Endometrial microvascular endothelial cells (primary cell): Measurements from ENCODE around the gene TMEM161A. TPM values are rescaled to one million over a fixed set of nuclear protein-coding genes. Genes with fewer than 3 reads are reported as not detected.
"Not testable (repeated sequence)": the region's sequence is repeated elsewhere in the genome, so short reads cannot be mapped to it uniquely, and the experiment has no call there.

ENCODE experiments used
- in situ Hi-C: cut with HindIII; loops from 2 replicates; pipeline ENCODE4 v1.10.0; 2017; ENCODE audit warnings: low sequenced_read_pairs, low pct_unique_long_range_greater_than_20kb; ENCODE audit errors: inconsistent ontology term
- total RNA-seq: library from RNA; depleted of rRNA; stranded (reverse); fragments of >200 nt; gene quantifications from one replicate; pipeline ENCODE4 v1.2.3, GENCODE V29; 2015; ENCODE audit errors: inconsistent ontology term

TMEM161A gene
- total RNA-seq: 25.1 TPM

- in situ Hi-C loops: no loop called here
Measured at GRCh38 chr19:19138109-19138981, at the start of gene TMEM161A. Gene TMEM161A (minus strand): TSS chr19:19138478. CDS start chr19:19138428, 50 bp downstream.

GRCh38 chr19:19186742-19187141 is 48.5 kb upstream of the TMEM161A start:
- in situ Hi-C loops: no loop called here

DNA sequence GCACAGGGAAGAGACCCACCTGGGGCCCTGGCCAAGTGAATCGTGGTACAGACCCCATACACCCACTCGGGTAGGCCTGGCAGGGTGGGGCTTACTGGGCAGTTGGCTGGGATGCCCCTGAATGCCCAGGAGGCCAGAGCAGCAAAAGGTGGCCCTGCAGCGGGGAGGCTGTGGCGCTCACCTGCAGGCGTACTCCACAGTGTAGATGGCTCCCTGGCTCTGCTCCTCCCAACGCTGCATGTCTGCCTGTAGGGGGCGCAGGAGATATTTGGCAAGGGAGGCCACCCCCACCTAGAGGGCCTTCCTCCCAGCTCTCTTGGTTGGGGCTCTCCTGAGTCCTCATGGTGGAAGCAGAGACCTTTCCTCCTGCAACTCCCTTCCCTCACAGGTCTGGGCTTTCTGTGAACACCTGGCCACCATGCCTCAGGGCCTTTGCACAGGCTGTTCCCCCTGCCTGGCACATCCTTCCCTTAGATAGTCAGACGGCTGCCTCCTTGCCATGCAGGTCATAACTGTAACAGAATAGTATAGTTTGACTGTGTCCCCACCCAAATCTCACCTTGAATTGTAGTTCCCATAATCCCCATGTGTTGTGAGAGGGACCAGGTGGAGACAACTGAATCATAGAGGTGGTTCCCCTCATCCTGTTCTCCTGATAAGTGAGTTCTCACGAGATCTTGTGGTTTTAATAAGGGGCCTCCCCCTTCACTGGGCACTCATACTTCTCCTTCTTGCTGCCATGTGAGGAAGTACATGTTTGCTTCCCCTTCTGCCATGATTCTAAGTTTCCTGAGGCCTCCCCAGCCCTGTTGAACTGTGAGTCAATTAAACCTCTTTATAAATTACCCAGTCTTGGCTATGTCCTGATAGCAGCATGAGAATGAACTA is 47.8 kb upstream of the TMEM161A start:
- in situ Hi-C loops: no loop called here

DNA sequence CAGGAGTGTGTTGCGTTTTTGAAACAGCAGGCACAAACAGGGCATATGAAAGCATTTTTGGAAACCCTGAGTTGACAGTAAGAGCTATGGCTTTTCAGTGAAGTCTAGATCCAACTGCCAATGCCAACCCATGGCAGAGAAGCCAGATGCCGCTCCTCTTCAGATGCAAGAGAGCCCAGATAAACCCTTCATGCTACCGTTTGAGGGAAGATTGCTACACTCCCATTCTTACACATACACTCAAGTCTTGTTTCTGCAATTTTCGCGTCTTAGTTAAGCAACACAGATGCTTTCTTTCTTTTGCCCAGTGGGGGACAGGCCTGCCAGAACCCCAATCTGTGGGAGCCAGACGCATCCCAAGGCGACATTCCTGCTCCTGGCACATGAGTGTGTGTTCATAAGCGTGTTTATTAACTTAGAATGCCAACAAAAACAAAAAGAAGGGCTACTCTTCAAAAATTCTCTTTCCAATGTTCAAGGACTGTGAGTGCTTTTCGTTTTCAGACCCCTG is 43.3 kb upstream of the TMEM161A start:
- in situ Hi-C loops: no loop called here

DNA sequence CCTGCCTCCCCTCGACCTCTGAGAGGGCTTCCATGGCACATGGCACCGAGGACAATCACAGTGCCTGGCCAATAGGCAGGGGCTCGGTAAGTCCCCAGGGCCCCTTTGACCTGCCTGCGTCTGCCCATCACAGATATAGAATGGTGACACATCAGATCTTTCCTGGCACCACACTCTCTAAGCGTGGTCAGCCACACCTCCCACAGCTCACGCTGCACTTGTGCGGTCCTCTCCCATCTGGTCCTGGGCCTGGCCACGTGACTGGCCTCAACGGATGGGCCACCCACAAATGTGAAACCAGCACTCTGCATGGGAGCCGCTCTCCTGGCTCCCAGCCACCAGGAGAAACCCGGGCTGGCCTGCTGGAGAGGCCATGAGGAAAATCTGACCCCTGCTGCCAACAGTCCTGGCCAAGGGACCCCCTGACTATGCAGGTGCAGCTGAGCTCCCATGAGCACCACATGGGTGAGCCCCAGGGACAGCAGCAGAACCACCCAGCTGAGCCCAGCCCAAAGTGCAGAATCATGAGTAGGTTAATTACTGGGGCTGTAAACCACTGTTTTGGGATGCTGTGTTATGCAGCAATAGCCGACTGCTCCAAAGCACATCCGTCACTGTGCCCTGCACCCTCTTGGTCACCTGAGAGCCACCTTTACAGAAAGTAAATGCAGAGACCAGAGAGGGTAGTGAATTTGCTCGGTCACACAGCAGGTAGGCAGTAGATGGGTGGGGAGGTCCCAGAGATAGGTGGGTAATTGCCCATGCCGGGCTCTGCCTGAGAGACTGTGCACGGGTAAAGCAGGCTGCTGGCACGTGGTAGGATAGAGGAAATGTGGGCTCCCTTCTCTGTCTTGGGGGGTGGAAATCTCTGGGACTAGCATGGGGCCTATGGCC is 41.5 kb upstream of the TMEM161A start:
- in situ Hi-C loops: no loop called here

- in situ Hi-C loops: no loop called here
Measured at GRCh38 chr19:19176950-19177349, 38.7 kb upstream of the TMEM161A start.

- in situ Hi-C loops: not testable (repeated sequence)
Measured at GRCh38 chr19:19173243-19173642, 35.0 kb upstream of the TMEM161A start.

GRCh38 chr19:19171821-19172532 is 33.7 kb upstream of the TMEM161A start:
- in situ Hi-C loops: no loop called here

- in situ Hi-C loops: no loop called here
Measured at GRCh38 chr19:19170873-19171672, 32.8 kb upstream of the TMEM161A start.

DNA sequence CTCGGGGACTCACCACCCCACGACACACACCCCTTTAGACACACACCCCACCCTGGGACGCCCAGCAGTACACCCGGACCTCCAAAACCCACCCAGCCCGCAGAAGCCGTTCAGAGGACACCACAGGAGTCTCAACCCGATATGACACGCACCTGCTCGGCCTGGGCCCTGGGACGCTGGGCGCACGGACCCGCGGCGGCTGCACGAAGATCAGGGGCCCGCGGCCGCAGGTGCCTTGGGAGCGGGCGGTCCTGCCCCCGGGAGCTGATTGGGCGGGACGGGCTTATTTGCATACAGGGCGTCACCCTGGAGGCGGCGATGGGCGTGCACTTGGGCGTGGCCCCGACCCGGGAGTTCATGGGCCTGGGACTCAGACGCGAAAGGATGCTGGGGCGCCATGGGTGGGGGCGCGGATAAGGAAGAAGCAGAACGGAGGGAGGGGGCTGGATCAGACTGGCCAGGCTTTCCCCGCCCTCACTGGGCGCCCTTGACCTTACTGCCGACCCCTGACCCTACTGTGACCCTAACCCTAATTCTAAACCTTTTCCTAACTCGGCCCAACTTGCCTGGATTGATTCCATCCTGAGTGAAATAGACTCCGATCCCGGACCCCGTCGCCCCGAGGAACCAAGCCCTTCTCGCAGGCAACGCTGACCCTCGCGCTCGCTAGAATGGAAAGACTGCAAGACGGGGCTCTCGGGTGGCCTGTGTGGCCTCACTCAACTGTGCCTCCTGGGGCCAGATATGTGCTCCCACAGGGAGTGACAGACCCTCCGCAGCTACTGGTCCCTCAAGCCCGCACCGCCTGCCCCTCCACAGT is 32.0 kb upstream of the TMEM161A start, which contains the start of gene MEF2B:
Gene MEF2B (minus strand): TSS at position 211 of the 820 bp plus-strand sequence. CDS start 19,528 bp downstream, outside the sequence.
- in situ Hi-C loops: no loop called here

DNA sequence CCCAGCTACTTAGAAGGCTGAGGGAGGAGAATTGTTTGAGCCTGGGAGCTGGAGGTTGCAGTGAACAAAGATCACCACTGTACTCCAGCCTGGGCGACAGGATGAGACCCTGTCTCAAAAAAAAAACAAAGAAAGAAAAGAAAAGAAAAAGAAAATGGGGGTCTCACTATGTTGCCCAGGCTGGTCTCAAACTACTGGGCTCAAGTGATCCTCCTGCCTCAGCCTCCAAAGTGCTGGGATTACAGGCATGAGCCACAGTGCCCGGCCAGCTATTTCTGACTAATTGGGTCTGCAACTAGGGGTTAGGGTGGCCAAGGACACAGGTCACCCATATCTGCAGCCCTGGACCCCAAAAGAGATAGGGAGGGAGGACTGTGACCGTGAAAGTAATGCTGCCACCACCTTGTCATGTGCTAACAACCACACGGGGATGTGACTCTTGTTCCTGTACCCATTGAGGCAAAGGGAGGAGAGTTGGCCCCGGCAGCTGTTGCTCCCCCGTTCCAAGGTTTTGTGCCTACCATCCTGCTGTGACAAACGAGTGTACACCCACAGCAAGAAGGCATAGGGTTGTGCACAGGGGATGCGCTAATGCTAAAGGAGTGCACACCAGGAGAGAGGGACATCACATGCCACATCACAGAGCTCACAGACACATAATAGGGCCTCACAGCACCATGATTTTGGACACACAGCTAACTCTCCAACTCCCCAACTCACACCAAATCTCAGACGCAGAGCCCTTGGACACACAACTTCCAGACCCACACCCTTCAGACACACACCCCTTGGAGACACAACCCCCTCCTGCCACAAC is 31.2 kb upstream of the TMEM161A start:
- in situ Hi-C loops: no loop called here

GRCh38 chr19:19167612-19168011 is 29.3 kb upstream of the TMEM161A start:
- in situ Hi-C loops: no loop called here

- in situ Hi-C loops: no loop called here
Measured at GRCh38 chr19:19165396-19165795, 27.1 kb upstream of the TMEM161A start.

GRCh38 chr19:19162495-19162894 is 24.2 kb upstream of the TMEM161A start:
- in situ Hi-C loops: no loop called here

DNA sequence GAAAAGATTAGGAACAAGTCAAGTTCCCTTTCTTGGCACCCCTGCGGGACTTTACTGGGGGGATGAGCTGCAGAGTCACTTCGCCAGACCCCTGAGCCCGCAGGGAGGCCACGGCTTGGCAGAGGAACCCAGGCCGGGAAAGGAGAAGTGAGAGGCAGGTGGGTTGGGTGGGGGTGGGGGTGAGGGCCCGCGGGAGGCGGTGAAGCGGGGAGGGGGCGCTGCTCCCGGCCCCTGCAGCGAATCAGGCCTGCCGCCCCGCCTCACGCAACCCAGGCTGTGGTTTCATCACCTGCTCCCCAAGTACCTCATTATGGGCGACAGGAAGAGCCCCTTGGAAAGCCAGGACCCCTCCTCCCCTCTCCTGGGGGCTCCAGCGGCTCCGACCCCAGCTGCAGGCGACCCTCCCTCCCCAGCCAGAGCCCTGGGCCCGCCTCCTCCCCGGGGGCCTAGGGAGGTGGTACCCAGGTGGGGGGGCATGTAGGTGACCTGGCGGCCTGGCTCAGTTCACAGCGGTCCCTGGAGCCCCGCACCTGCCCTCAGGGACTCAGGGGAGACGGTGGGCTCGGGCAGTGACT is 22.3 kb upstream of the TMEM161A start:
- in situ Hi-C loops: no loop called here
